WERI-Rb-1 (cell line): ENCODE data around the gene ITPR2.

ENCODE experiments used
- DNase-seq: peaks from one replicate; pipeline ENCODE4 v3.0.0-alpha.2; 2020
- H3K27ac ChIP-seq: fragments of 250-450 bp; sonication (Bioruptor Pico); 2 replicates; pipeline ENCODE4 v1.5.1; 2020; ENCODE audit warnings: mild to moderate bottlenecking, moderate library complexity
- H3K27me3 ChIP-seq: fragments of 250-450 bp; sonication (Bioruptor Pico); 2 replicates; pipeline ENCODE4 v1.5.1; 2021; ENCODE audit warnings: mild to moderate bottlenecking, low read depth, moderate library complexity; ENCODE audit not compliant: insufficient read depth, severe bottlenecking
- H3K36me3 ChIP-seq: fragments of 250-450 bp; sonication (Bioruptor Pico); 2 replicates; pipeline ENCODE4 v1.5.1; 2020; ENCODE audit warnings: mild to moderate bottlenecking, moderate library complexity
- H3K4me3 ChIP-seq: 2 replicates; pipeline ENCODE4 v1.5.1; 2011; ENCODE audit warnings: low read depth, mild to moderate bottlenecking, control low read depth, low read length
- H3K9me3 ChIP-seq: fragments of 250-450 bp; sonication (Bioruptor Pico); 2 replicates; pipeline ENCODE4 v1.5.1; 2021; ENCODE audit warnings: mild to moderate bottlenecking, moderate library complexity; ENCODE audit not compliant: severe bottlenecking
- TF ChIP-seq, protein P1 (sequence below): IDR thresholded peaks from 2 replicates; pipeline ENCODE4 v1.5.1; 2011; ENCODE audit warnings: low read depth, mild to moderate bottlenecking, control low read depth, inconsistent platforms, low read length

ITPR2 gene

DNA sequence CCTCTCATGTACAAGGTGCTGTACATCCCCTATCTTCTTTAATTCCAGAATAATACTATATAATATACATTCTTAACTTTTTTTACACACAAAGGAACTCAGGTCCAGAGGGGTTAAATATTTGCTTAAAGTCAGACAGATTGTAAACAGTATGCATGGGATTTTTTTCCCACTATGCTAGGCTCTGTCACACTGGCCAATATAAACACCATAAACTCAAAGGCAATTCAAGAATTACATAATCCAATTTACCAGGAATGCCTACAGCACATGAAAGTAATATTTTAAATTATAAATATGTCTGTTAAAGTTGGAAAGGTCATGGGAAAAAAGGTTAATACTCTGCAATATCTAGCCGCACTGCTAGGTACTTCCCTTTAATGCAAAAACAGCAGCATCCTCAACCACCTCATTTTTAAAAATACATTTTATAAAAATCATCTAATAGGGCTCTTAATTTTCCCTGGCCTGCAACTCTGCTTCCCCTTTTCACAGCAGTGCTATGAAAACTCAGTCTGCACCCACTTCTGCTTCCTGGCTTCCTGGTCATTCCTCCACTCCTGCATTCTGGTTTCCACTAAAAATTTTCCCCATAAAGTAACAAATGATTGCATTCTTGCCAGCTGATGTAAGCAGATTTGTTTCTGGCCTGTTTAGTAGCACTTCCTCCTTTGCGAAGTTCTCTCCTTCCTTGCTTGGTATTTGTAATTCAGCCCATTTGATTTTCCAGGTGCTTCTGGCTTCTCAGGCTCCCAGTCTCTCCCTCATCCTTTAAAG, 128.1 kb downstream of the ITPR2 start:
- TF ChIP-seq, protein P1, sequence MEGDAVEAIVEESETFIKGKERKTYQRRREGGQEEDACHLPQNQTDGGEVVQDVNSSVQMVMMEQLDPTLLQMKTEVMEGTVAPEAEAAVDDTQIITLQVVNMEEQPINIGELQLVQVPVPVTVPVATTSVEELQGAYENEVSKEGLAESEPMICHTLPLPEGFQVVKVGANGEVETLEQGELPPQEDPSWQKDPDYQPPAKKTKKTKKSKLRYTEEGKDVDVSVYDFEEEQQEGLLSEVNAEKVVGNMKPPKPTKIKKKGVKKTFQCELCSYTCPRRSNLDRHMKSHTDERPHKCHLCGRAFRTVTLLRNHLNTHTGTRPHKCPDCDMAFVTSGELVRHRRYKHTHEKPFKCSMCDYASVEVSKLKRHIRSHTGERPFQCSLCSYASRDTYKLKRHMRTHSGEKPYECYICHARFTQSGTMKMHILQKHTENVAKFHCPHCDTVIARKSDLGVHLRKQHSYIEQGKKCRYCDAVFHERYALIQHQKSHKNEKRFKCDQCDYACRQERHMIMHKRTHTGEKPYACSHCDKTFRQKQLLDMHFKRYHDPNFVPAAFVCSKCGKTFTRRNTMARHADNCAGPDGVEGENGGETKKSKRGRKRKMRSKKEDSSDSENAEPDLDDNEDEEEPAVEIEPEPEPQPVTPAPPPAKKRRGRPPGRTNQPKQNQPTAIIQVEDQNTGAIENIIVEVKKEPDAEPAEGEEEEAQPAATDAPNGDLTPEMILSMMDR: no peak

DNA sequence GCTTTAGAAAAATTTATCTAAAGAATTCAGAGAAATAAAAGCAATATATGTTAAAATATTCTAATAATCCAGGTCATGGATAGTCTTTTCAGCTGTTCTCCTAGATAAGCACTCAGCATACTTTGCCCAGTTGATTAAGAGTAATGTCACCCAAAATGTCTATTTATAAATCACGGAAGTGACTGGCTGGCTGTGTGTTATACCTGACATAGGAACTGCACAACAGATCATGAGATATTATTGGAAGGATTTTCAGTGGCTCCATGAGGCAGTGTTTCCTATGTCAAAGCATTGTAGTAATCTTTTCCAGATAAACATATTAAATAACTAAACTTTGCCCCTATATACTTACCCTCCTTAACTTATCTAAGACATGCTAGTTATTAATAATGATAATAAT, 128.8 kb downstream of the ITPR2 start:
- no peak overlapping the region for H3K27ac ChIP-seq
- H3K36me3 ChIP-seq: no peaks in the 10 kb centered on the region
- H3K27me3 ChIP-seq: no peaks in the 10 kb centered on the region
- DNase-seq: no peak
- TF ChIP-seq, protein P1: no peak
- H3K9me3 ChIP-seq: no peaks in the 10 kb centered on the region
- H3K4me3 ChIP-seq: no peak overlapping the region

More for the DNA sequence above, 128.1 kb downstream of the ITPR2 start:
- Histone ChIP-seq H3K4me3 (no peak overlapping the region), H3K27ac (no peak overlapping the region), H3K9me3 (no peaks in the 10 kb centered on the region), H3K27me3 (no peaks in the 10 kb centered on the region), H3K36me3 (no peaks in the 10 kb centered on the region)
- DNase-seq: no peak

DNA sequence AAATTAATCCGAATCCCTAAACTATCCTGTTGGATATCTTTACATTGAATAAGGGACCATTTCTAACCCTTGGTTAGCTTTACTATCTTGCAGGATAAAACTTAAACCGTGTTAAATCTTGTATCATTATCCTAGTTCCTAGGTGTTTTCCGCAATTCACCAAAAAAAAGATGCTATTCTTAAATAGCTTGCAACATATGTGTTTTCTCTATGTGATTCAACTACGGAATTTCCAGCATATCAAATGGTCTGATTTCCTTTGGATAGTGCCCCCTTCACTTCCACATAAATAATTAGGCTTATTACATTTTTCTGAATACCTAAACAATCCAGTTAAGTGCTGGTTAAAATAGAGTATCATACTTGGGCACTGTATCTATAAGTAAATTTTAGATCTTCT, 130.3 kb downstream of the ITPR2 start:
- TF ChIP-seq, protein P1: no peak
- no peak overlapping the region for H3K4me3 ChIP-seq
- H3K27me3 ChIP-seq: no peaks in the 10 kb centered on the region
- no peak overlapping the region for H3K27ac ChIP-seq
- DNase-seq: no peak
- no peaks in the 10 kb centered on the region for H3K36me3 ChIP-seq
- no peaks in the 10 kb centered on the region for H3K9me3 ChIP-seq

DNA sequence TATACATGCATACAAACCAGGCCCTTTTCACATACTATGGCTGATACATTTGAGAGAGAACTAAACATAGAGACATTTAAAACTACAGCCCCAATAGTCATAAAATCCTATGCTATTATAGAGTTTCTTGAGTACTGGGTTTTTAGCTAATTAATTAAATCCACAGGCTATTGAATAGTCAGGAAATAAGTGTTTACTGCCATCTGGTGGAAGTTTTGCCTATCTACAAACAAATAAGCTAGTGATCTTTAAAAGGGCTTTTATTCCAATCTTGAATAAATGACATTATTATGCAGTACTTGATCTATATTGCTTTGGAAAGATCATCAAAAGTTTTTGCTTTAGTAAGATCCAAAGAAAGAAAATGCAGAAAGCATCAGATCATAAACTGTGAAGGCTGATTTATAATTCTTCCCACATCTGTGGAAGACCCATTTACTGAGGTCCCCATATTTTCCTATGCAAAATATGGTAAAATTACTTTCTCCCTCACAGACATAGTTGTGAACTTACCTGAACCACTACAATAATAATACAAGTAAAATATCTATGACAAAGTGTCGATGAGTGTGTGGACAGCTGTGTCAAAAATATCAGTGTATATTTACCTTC, 131.3 kb downstream of the ITPR2 start:
- TF ChIP-seq, protein P1: 0 out of 2 replicates have a peak, but pooled peaks have one; percentile 5
- no peaks in the 10 kb centered on the region for H3K36me3 ChIP-seq
- H3K4me3 ChIP-seq: no peak overlapping the region
- no peaks in the 10 kb centered on the region for H3K27me3 ChIP-seq
- no peak overlapping the region; the same call in 1 of the 2 replicates for H3K27ac ChIP-seq
- DNase-seq: no peak
- no peaks in the 10 kb centered on the region for H3K9me3 ChIP-seq

DNA sequence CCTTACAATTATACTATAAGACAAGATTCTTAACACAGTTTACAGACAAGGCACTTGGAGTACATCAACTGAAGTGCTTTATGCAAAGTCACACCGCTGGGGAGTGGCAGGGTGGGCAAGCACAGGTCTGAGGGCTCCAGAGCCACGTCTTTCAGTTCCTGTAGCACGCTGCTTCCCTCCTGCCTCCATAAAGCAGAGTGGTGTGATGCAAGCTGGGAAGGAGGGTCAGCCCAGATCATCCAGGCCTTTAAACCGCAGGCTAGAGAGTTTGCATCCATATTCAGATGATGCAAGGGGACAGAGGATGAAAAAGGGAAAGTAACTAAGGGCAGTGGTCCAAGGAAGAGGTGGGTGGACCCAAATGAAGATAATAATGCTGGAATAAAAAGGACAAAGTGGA, 132.6 kb downstream of the ITPR2 start:
- H3K9me3 ChIP-seq: no peaks in the 10 kb centered on the region
- TF ChIP-seq, protein P1: no peak
- H3K27ac ChIP-seq: no peak overlapping the region
- no peaks in the 10 kb centered on the region for H3K36me3 ChIP-seq
- no peaks in the 10 kb centered on the region for H3K27me3 ChIP-seq
- no peak for DNase-seq
- H3K4me3 ChIP-seq: no peak overlapping the region
